Astrocyte of the spinal cord (primary cell): ENCODE results near the gene ARHGAP15.

ENCODE experiments used
- DNase-seq: peaks from one replicate; pipeline ENCODE4 v3.0.0; 2011; ENCODE audit warnings: low read depth, low spot score
- H3K4me3 ChIP-seq: 2 replicates; pipeline ENCODE4 v1.5.1; 2011; ENCODE audit warnings: low read depth, mild to moderate bottlenecking, low read length, moderate library complexity
- CTCF ChIP-seq: IDR thresholded peaks from 2 replicates; pipeline ENCODE4 v1.5.1; 2012; ENCODE audit warnings: low read depth, mild to moderate bottlenecking, low read length, inconsistent platforms
- in situ Hi-C: cut with HindIII; loops from 2 replicates; pipeline ENCODE4 v1.10.0; 2017; ENCODE audit warnings: low sequenced_read_pairs

The ARHGAP15 gene

GRCh38 chr2:143719406-143719805 is 590.2 kb downstream of the ARHGAP15 start:
- no peak for TF ChIP-seq CTCF
- no peak for DNase-seq
- no peak overlapping the region for H3K4me3 ChIP-seq
- in situ Hi-C loops: no loop called here

GRCh38 chr2:143720095-143720664 is 591.0 kb downstream of the ARHGAP15 start:
- no peak for DNase-seq
- TF ChIP-seq CTCF: no peak
- no peak overlapping the region for H3K4me3 ChIP-seq
- in situ Hi-C loops: no loop called here

GRCh38 chr2:143725400-143725799 is 596.2 kb downstream of the ARHGAP15 start:
- no peak for DNase-seq
- H3K4me3 ChIP-seq: no peak overlapping the region
- TF ChIP-seq CTCF: no peak
- in situ Hi-C loops: no loop called here

- no peak for TF ChIP-seq CTCF
- in situ Hi-C loops: no loop called here
- H3K4me3 ChIP-seq: no peak overlapping the region
- no peak for DNase-seq
Measured at GRCh38 chr2:143726151-143726845, 597.1 kb downstream of the ARHGAP15 start.

GRCh38 chr2:143728498-143728897 is 599.3 kb downstream of the ARHGAP15 start:
- H3K4me3 ChIP-seq: no peak overlapping the region
- in situ Hi-C loops: no loop called here
- TF ChIP-seq CTCF: no peak
- no peak for DNase-seq

GRCh38 chr2:143729296-143729814 is 600.1 kb downstream of the ARHGAP15 start:
- TF ChIP-seq CTCF: no peak
- in situ Hi-C loops: no loop called here
- no peak for DNase-seq
- no peak overlapping the region for H3K4me3 ChIP-seq
